KOPT-K1 (cell line): Measurements from ENCODE around the gene REPS1.
"Not testable (repeated sequence)": the region's sequence is repeated elsewhere in the genome, so short reads cannot be mapped to it uniquely, and the experiment has no call there.

Experiments
- H3K27ac ChIP-seq: fragments of 200-600 bp; sonication (generic); 2 replicates; pipeline ENCODE4 v1.5.1; 2016; ENCODE audit warnings: antibody characterized with exemption, mild to moderate bottlenecking, low read depth, low read length; ENCODE audit not compliant: poor library complexity, severe bottlenecking
- H3K36me3 ChIP-seq: fragments of 200-600 bp; sonication (generic); 2 replicates; pipeline ENCODE4 v1.5.1; 2017; ENCODE audit warnings: antibody characterized with exemption, mild to moderate bottlenecking, low read length, moderate library complexity; ENCODE audit not compliant: insufficient read depth
- H3K9me3 ChIP-seq: fragments of 200-600 bp; sonication (generic); 2 replicates; pipeline ENCODE4 v1.5.1; 2017; ENCODE audit warnings: antibody characterized with exemption, low read length, mild to moderate bottlenecking; ENCODE audit not compliant: insufficient read depth, poor library complexity, severe bottlenecking

The REPS1 gene, protein sequence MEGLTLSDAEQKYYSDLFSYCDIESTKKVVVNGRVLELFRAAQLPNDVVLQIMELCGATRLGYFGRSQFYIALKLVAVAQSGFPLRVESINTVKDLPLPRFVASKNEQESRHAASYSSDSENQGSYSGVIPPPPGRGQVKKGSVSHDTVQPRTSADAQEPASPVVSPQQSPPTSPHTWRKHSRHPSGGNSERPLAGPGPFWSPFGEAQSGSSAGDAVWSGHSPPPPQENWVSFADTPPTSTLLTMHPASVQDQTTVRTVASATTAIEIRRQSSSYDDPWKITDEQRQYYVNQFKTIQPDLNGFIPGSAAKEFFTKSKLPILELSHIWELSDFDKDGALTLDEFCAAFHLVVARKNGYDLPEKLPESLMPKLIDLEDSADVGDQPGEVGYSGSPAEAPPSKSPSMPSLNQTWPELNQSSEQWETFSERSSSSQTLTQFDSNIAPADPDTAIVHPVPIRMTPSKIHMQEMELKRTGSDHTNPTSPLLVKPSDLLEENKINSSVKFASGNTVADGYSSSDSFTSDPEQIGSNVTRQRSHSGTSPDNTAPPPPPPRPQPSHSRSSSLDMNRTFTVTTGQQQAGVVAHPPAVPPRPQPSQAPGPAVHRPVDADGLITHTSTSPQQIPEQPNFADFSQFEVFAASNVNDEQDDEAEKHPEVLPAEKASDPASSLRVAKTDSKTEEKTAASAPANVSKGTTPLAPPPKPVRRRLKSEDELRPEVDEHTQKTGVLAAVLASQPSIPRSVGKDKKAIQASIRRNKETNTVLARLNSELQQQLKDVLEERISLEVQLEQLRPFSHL

DNA sequence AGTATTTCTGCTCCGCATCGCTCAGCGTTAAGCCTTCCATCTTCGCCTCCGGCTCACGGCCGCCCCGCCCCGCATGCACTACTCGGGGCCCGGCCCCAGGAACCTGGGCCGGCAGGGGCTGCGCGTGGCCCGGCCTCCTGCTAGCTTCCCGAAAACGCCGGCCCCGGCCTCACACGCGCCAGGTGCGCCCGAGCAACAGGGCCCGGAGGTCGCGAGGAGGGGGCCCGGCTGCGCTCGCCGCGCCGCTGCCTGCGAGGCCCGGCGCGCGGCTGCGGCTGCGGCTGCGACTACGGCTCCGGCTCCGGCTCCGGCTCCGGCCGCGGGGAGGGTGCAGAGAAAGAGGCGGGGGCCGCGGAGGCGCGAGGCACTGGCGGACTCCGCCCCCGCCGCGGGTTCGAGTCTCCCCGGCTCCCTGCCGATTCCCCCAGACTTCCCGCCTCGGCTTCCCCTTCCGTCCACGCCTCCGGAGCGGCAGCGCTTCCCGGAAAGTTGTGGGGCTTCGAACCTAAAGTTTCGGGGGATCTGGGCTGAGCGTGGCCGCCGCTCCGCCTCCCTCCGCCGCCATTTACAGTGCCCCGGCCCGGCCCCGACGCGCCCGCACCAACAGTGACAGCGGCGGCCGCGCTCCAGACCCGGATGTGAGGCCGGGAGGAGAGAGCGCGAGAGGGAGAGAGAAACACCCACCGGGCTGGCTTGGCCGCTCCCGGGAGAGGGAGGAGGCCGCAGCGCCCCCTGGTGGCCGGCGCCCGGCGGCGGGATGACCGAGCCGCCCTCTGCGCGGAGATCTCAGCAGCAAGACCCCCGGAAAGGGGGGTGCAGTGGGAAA, at the start of gene REPS1:
Gene REPS1, minus strand, starts transcription at position 611 of the 826 bp plus-strand sequence. Its CDS starts 571 bp downstream, at position 40.
- Histone ChIP-seq H3K27ac (peak within 1 kb of the TSS; percentile 86), H3K36me3 (no peaks in the 10 kb centered on the region), H3K9me3 (no peaks in the 10 kb centered on the region)

DNA sequence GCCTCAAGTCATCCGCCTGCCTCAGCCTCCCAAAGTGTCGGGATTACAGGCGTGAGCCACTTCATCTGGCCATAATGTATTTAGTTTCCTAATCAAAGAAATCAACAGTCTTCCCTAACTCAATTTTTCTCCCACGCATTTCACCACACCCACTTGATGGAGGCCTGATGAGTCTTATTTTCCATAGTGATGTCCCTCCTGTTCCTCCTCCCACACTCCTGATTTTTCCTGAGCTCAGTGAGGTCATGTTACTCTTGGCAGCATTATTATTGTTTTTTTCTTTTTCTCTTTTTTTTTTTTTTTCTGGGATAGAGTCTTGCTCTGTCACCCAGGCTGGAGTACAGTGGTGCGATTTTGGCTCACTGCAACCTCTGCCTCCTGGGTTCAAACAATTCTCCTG, 49.4 kb upstream of the REPS1 start:
- H3K36me3 ChIP-seq: peaks cover 97% of the 10 kb centered on the region
- no peak overlapping the region for H3K27ac ChIP-seq
- no peaks in the 10 kb centered on the region for H3K9me3 ChIP-seq

DNA sequence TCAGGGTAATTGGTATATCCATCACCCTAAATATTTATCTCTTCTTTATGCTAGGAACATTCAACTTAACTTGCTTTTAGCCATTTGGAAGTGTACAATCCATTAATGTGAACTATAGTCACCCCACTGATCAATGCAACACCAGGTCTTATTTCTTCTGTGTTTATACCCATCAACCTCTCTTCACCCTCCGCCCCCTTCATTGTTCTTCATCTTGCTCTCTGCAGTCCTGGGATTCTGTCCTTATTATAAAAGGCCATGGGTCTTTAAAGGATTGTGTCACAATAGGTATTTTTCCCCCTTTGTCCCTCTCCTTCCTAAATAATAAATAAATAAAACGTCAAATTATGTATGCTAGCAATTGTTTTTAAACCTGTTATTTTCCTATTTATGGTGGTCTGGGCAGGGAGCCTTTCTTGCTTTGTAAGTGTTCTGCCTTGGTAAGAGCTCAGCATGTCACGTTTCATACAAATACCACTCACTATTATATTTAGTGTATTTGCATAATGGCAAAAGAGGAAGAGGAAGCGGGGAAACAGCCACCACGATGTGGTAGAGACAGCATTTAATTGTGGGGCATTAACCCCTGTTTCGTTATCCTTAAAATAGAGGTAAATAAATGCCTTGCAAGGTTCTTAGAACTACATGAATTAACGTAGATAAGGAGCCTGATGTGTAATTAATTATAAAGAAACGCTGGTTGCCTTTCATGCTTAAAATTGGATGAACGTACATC, 42.3 kb upstream of the REPS1 start:
- peaks cover 29% of the 10 kb centered on the region for H3K36me3 ChIP-seq
- H3K27ac ChIP-seq: peak overlapping the region; percentile 92
- H3K9me3 ChIP-seq: no peaks in the 10 kb centered on the region

DNA sequence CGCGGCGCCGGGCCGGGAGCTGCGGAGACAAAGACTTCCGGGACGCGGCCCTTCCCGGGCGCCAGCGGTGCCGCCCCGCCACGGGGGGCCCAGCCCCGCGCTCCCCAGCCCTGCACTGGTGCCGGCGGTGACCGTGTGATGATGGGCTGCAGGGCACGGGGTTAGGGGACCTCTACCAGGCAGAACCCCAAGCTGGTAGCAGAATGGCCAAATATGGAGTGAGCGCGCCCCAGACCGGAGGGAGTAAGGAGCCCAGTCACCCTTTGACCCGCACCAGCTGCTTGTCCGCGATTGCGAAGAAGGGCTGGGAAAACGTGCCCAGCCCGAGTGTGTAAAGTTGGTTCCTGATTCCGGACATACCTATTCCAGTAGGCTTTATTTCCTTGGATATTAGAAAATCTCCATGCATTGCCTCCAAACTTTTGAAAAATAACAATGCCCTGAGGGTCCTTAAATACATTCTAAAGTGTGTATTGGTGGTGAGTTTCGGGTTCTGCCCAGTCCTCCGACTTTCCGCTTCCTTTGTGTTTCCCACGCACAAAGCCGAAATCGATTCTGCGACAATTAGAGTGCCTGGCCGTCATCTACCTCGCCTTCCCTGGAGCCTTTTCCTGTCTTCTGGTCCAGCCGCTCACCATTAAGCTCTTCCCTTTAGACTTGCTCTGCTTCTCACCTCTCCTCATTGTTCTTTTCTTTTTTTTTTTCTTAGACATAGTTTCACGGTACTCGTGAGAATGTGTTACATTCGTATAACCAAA, 41.6 kb upstream of the REPS1 start:
- no peaks in the 10 kb centered on the region for H3K9me3 ChIP-seq
- H3K36me3 ChIP-seq: peaks cover 22% of the 10 kb centered on the region
- H3K27ac ChIP-seq: peak overlapping the region; percentile 92

DNA sequence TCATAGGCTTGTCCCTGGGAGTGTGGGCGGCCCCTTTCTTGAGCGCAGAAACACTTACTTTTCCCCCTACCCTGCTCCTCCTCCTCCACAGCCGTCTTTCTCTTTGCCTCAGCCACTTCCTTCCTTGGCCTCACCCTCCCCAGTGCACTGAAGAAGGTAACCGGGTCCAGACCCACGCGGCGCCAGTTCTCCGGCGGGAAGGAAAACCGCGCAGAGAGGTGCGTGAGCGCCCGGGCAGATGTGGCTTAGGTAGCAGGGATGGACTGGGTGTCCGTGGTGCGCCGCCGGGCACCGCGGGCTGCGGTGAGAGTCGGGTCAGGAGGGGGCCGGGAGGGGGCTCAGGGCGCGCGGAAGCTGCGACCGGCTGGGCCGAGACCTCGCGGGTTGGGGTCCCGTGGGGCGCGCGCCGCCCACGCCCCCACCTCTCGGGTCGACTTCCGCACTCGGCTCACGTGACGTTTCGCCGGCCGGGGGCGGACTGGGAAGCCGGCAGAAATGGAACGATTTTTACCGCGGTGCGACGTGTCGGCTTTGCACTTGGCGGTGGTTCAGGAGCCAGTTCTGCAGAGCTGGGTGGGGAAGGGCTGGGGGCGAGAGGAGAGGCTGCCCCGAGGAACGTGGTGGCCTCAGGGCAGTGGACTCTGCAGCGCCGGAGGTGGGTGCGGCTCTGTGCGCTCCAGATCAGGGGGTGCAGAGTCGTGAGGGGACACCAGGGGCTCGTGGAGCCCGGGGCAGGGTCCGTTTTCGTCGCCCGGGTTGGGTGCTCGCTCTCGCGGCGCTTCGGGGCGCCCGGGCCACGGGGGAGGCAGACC, 40.8 kb upstream of the REPS1 start, which contains the start of gene ABRACL:
Gene ABRACL, plus strand, starts transcription at position 88 of the 812 bp plus-strand sequence. CDS start 5,416 bp downstream, outside the sequence.
- H3K36me3 ChIP-seq: peaks cover 14% of the 10 kb centered on the region
- H3K9me3 ChIP-seq: no peaks in the 10 kb centered on the region

DNA sequence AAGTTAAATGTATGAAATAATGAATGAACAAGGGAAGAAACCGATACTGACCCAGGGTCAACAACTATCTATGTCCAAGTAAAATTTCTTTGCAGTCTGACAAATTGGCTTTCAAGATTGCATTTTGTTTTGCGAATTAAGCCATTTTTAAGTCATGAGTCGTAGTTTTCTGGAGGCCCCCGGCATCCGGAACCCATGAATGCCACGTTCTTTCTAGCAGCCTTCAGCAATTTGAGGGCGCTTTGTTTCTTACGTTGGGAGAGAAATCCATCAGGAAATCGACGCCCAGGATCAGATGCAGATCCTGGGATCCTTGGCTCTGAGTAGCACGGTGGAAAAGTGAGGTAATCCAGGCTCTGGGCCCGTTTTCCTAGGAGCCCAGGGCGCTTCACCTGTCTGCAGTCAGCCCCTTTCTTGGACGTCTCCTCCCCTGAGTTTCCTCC, 40.2 kb upstream of the REPS1 start:
- peaks cover 8% of the 10 kb centered on the region for H3K36me3 ChIP-seq
- H3K9me3 ChIP-seq: no peaks in the 10 kb centered on the region
- peak overlapping the region; percentile 92 for H3K27ac ChIP-seq

More for the DNA sequence above, 40.8 kb upstream of the REPS1 start, which contains the start of gene ABRACL:
- peak within 1 kb of the TSS; percentile 92 for H3K27ac ChIP-seq

DNA sequence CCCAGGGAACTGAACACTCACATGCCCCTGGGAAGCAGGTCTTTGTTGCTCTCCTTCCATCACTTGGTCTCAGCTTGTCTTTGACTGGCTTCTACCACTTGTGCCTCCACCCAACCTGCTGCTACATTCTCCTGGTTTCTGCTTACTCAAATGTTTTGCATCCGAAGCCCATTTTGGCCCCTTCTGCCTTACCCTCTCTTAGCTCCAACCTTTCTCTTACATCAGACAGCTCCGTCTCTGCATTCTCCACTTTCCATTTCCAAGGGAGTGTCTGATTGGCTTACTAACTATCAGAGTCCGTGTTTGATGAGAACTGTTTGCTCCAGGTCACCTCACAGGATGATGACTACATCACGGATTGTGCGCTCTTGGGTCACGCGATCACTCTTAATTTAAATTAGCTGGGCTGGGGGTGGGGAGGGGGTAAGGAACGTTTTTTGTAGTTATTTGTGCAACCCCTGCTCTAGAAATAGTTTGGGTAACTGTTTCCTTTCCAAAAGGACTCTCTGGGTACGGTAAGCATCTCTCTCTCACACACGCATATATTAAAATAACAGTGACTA, 39.6 kb upstream of the REPS1 start:
- Histone ChIP-seq H3K27ac (peak overlapping the region; percentile 92), H3K9me3 (no peaks in the 10 kb centered on the region), H3K36me3 (0 out of 2 replicates have a peak, but pooled peaks cover 3% of the 10 kb centered on the region)

DNA sequence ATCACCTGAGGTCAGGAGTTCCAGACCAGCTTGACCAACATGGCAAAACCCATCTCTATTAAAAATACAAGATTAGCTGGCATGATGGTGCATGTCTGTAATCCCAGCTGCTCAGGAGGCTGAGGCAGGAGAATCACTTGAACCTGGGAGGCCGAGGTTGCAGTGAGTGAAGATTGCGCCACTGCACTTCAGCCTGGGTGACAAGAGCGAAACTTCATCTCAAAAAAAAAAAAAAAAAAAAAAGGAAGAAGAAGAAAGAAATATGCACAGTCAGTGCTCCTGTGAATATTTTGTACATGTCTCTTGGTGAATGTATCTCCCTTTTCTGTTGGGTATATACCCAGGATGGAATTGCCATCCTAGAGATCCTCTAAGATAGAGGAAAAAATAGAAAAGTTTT, 37.4 kb upstream of the REPS1 start:
- not testable (repeated sequence) for H3K36me3 ChIP-seq, H3K9me3 ChIP-seq, H3K27ac ChIP-seq

DNA sequence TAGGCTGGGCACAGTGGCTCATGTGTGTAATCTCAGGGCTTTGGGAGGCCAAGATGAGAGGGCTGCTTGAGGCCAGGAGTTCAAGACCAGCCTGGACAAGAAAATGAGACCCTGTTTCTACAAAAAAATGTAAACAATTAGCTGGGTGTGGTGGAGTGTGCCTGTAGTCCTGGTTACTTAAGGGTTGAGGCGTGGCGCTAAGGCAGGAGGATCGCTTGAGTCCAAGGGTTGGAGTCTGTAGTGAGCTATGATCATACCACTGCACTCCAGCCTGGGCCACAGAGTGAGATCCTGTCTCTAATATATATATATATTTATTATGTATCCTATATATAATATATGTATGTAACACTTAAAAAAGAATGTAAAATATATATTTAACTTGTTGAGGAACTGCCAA, 32.6 kb upstream of the REPS1 start:
- H3K9me3 ChIP-seq: no peaks in the 10 kb centered on the region
- H3K27ac ChIP-seq: no peak overlapping the region

DNA sequence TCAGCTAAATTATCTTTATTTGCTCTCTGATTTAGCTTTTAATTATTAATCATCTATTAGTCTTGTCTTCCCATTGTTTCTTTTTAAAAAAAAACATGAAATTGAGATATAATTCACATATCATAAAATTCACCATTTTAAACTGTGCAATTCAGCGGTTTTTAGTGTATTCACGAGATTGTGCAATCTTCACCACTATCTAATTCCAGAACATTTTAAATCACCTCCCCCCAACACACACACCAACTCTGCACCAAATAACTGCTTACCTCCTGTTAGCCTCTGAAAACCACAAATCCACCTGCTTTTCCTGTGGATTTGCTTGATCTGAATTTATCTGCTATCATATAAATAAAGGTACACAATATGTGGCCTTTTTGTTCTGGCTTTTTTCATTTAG, 31.7 kb upstream of the REPS1 start:
- Histone ChIP-seq H3K36me3 (no peaks in the 10 kb centered on the region), H3K27ac (no peak overlapping the region), H3K9me3 (no peaks in the 10 kb centered on the region)

More for the DNA sequence above, 32.6 kb upstream of the REPS1 start:
- H3K36me3 ChIP-seq: no peaks in the 10 kb centered on the region

DNA sequence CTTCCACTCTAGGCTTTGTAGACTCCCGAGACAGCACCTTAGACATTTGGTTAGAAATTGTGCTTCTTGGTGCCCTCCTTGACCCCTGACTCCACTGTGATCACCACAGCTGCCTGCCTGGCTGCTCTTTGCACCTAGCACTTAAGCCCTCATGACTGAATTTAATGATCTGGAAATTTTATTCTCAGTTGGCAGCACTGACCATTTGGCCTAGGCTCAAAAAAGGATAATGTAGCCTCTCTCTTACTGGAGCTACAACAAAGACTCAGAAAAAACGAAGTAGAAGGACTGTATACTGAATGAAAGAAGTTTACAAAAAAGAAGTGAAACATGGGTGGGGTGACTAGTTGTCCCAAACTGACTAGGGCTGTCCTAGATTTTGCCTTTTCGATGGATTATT, 29.2 kb upstream of the REPS1 start:
- Histone ChIP-seq H3K9me3 (no peaks in the 10 kb centered on the region), H3K36me3 (no peaks in the 10 kb centered on the region), H3K27ac (no peak overlapping the region)

DNA sequence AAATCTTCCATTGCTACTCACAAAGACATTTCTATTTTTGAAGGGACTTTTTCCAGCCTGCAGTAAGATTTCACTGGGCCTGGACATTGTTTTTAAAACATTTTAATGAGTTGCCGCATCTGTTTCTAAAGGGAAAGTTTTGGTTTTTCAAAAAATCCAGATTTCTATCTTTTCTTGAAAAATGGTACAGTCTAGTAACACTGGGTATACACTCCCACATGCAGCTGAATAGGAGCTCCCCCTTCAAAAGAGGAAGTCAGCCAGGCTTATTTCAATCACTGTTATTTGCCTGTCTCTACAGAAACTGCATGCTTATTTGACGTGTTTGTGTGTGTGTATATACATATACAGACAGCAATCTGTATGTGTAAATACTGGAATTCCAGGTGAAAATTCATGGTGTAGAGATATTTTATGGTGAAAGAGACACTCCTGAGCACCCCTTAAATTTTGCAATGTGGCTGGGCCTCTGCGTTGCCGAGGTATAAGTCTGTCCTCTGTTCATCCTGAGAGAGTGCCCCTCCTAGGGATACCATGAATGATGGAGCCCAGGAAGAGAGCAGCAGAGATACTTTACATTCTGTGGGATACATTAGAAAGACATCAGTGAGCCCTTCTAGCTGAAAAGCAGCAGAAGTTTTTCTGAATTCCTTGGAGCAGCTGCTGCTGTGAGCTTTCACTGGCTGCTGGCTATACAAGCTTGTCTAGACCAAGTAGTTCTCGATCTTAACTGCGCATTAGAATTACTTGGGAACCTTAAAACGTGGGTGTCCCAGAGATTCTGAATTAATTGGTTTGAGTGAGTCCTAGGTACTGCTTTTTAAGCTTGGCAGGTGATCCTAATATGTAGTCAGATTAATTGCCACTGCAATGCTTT, 28.5 kb upstream of the REPS1 start:
- Histone ChIP-seq H3K27ac (no peak overlapping the region), H3K9me3 (no peaks in the 10 kb centered on the region), H3K36me3 (no peaks in the 10 kb centered on the region)
